H7 (cell line): ENCODE data around the gene SLC25A12. TPM values are rescaled to one million over a fixed set of nuclear protein-coding genes. Genes with fewer than 3 reads are reported as not detected.
A peak's percentile ranks its signal among the peaks of the same experiment; 100 is the strongest.
"Not testable (repeated sequence)": the region's sequence is repeated elsewhere in the genome, so short reads cannot be mapped to it uniquely, and the experiment has no call there.

Experiments used
- DNase-seq: peaks from one replicate; pipeline ENCODE4 v3.0.0; 2012
- H3K27me3 ChIP-seq: 2 replicates; pipeline ENCODE4 v1.6.0; 2011; ENCODE audit warnings: mild to moderate bottlenecking, low read length; ENCODE audit not compliant: control insufficient read depth, insufficient read depth
- H3K36me3 ChIP-seq: replicated peaks from 2 replicates; pipeline ENCODE4 v1.5.1; 2011; ENCODE audit warnings: low read length; ENCODE audit not compliant: control insufficient read depth, insufficient read depth
- H3K4me3 ChIP-seq: 2 replicates; pipeline ENCODE4 v1.5.1; 2011; ENCODE audit warnings: low read depth, mild to moderate bottlenecking, control low read depth, low read length, moderate library complexity; ENCODE audit not compliant: insufficient read depth
- total RNA-seq: library from RNA; depleted of rRNA; stranded (reverse); fragments of >200 nt; shearing (Covaris generic); gene quantifications from 2 replicates; pipeline ENCODE4 v1.2.3, GENCODE V29; 2014

SLC25A12 gene
- total RNA-seq, 1 experiment from 2014 or later = 12.2 TPM

DNA sequence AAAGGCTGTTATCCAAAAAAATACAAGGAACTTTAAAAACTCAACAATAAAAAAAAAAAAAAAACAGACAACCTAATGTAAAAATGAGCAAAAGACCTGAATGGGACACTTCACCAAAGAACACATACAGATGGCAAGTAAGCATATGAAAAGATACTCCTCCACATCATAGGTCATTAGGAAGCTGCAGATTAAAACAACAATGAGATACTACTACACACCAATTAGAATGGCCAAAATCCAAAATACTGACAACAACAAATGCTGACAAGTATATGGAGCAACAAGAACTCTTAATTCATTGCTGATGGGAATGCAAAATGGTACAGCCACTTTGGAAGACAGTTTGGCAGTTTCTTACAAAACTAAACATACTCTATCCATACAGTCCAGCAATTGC lies 122.6 kb downstream of the SLC25A12 start:
- Histone ChIP-seq H3K36me3 (no peaks in the 10 kb centered on the region), H3K27me3 (no peaks in the 10 kb centered on the region), H3K4me3 (no peak overlapping the region)
- DNase-seq = no peak

DNA sequence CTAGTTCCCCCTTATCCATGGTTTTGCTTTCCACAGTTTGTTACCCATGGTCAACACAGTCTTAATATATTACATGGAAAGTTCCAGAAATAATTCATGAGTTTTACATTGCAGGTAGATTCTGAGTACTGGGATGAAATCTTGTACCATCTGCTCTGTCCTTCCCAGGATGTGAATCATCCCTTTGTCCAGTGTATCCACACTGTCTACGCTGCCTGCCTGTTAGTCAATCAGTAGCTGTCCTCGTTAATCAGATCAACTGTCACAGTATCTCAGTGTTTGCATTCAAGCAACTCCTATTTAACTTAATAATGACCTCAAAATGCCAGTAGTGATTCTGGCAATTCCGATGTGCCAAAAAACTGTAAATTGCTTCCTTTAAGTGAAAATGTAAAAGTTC lies 130.4 kb downstream of the SLC25A12 start:
- no peaks in the 10 kb centered on the region for H3K27me3 ChIP-seq
- H3K36me3 ChIP-seq = no peaks in the 10 kb centered on the region; the same call in 1 of the 2 replicates
- DNase-seq = no peak
- H3K4me3 ChIP-seq = no peak overlapping the region

DNA sequence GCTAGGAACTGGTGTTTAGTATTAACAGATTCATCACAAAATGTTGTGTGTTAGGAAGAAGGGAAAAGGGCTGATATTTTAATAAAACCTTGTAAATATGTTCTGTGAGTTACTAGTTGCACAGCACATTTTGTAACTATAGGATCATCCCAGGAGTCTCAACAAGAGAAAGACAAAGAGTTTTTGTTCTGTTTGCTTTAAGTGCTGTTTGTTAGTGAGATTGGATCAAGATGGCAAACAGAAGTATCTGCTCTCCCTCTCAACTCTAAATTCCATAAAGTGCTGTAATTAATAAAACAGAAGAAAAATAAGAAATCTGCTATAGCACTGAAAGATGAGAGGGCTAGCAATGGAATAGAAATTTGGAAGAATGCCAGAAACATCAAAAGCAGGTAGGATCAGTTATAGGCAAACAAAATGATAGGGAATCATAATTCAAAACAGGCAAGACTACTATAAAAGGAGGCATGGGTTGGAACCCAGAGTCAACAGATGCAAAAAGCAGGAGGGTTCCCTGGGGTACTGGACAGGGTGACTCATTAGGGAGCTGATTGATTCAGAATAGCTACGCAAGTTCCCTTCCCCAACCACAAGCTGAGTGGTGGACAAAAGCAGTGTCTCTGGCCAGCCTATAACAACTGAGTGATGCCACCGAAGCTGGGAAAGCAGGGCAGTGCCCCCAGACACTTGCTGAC lies 131.0 kb downstream of the SLC25A12 start:
- no peak overlapping the region for H3K4me3 ChIP-seq
- H3K36me3 ChIP-seq = no peaks in the 10 kb centered on the region; the same call in 1 of the 2 replicates
- peak; percentile 4 for DNase-seq
- H3K27me3 ChIP-seq = no peaks in the 10 kb centered on the region

DNA sequence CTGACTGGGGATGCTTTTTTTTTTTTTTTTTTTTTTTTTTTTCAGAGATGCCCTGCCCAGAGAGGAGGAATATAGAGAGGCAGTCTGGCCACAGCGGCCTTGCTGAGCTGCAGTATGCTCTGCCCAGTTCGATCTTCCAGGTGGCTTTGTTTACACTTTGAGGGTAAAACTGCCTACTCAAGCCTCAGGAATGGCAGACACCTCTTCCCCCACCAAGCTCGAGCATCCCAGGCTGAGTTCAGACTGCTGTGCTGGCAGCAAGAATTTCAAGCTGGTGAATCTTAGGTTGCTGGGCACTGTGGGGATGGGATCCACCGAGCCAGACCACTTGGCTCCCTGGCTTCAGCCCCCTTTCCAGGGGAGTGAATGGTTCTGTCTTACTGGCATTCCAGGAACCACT lies 132.9 kb downstream of the SLC25A12 start:
- not testable (repeated sequence) for H3K36me3 ChIP-seq, H3K27me3 ChIP-seq, DNase-seq, H3K4me3 ChIP-seq

DNA sequence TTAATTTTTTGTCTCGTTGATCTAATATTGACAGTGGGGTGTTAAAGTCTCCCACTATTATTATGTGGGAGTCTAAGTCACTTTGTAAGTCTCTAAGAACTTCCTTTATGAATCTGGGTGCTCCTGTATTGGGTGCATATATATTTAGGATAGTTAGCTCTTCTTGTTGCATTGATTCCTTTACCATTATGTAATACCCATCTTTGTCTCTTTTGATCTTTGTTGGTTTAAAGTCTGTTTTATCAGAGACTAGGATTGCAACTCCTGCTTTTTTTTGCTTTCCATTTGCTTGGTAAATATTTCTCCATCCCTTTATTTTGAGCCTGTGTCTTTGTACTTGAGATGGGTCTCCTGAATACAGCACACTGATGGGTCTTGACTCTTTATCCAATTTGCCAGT lies 135.3 kb downstream of the SLC25A12 start:
- not testable (repeated sequence) for H3K36me3 ChIP-seq, H3K4me3 ChIP-seq, H3K27me3 ChIP-seq, DNase-seq

DNA sequence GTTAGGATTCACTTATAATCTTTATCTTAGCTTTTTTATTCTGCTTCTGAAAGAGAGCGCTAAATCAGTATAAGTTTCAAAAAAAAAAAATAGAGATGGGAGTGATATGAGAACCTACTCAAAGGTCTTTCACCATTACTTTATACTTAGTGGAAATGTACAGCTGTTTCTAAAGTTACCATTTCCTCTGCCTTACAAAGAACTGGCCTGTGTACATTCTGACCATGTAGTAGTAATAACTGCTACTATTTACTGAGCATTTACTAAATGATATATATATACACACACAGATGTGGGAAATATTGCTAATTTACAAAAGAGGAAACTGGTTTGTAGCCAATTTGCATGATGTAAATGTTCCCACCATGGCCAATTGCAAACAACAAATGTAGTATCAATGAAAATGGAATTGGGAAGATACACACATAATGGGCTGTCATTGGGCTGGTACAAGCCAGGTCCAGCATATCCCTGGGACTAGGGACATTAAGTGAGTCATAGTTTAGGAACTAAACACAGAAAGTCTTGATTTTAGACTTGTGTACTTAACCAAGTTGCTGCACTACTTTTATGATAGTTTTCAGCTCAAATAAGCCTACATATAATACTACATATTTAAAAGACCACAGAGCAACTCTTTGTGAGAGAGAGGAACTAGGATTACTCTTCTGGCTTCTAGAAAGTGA lies 139.6 kb downstream of the SLC25A12 start:
- Histone ChIP-seq H3K36me3 (peaks cover 3% of the 10 kb centered on the region; the same call in 1 of the 2 replicates), H3K4me3 (no peak overlapping the region), H3K27me3 (no peaks in the 10 kb centered on the region)
- no peak for DNase-seq

DNA sequence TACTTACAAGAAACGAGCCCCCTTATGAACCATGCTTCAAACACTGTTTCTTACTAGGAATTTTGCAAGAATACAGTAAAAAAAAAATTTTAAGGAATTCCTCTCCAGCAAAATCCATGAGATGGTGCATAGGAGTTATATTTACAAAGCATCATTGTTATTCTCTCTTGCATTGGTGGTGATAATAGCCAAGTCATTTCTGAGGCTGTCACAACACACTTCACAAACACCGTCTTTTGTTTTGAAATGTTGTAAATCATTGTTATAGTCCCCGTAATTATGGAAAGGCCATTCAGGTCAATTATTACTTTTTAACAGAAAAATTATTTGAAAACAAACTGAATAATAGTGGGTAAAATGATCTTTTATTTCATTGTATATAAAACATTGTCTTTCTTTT lies 146.7 kb downstream of the SLC25A12 start:
- DNase-seq = no peak
- H3K27me3 ChIP-seq = no peaks in the 10 kb centered on the region
- peaks cover 5% of the 10 kb centered on the region for H3K36me3 ChIP-seq
- no peak overlapping the region for H3K4me3 ChIP-seq

DNA sequence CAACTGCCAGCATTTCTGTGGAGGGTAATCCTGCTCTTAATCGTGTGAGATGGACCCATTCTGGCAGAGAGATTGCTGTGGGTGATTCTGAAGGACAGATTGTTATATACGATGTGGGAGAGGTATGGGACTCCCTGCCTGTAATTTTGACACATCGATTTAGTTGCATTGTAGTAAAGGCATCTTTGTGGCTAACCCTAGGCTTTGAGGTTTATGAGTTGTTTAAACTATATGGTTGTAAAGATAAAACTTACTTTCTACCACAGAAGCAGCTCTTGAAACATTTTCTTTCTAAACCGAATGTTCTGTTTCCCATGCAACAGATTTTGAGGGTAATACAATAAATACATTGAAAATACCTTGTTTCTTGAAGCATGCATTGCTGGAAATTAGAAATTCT lies 148.2 kb downstream of the SLC25A12 start:
- no peak for DNase-seq
- H3K27me3 ChIP-seq = no peaks in the 10 kb centered on the region
- H3K4me3 ChIP-seq = no peak overlapping the region
- H3K36me3 ChIP-seq = peaks cover 5% of the 10 kb centered on the region

DNA sequence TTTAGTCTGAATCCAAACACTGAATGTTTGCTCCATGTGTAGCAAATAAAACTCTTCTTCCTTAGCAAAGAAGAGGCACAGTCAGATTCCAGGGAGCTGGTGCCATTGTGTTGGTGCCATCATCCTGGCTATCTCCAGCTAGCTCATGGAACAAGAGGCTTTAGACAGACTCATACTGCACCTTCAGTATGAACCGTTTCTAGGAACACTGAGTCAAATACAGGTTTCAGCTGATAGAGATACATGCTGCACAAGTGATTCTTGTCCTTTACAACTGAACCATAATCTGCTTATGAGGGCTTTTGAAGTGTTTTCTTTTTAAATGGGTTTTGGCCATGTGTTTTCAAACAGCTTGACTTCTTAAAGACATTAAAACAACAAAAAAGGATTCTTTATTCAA lies 148.9 kb downstream of the SLC25A12 start:
- no peaks in the 10 kb centered on the region for H3K27me3 ChIP-seq
- peaks cover 4% of the 10 kb centered on the region for H3K36me3 ChIP-seq
- no peak overlapping the region for H3K4me3 ChIP-seq
- no peak for DNase-seq

DNA sequence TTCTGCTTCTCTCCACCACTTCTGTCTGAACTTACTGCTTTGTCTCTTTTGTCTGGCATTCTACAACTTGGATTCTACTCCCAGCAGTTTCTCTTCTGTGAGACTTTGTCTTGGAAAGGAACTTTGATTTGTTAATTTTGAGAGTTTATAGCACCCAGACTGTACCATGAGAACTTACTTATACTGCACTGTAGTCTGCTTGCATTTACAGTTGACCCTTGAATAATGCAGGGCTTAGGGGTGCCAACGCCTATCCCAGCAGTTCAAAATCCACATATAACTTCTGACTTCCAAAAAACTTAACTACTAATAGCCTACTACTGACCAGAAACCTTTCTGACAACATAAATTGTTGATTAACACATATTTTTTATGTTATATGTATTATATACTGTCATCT lies 151.3 kb downstream of the SLC25A12 start:
- Histone ChIP-seq H3K36me3 (peaks cover 4% of the 10 kb centered on the region), H3K27me3 (no peaks in the 10 kb centered on the region)

DNA sequence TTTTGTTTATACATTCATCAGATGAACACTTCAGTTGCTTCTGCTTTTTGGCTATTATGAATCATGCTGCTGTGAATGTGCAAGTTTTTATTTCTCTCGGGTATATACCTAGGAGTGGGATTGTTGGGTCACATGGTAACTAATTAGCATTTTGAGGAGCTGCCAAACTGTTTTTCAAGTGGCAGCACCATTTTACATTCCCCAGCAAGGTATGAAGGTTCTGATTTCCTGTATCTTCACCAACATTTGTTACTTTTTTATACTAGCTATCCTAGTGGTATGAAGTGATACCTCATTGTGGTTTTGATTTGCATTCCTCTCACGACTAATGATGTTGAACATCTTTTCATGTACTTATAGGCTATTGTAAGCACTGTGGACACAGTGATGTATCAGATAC lies 152.9 kb downstream of the SLC25A12 start:
- H3K36me3 ChIP-seq = peaks cover 2% of the 10 kb centered on the region; the same call in 1 of the 2 replicates
- no peak for DNase-seq

More for the DNA sequence above, 151.3 kb downstream of the SLC25A12 start:
- DNase-seq = no peak
- no peak overlapping the region for H3K4me3 ChIP-seq

DNA sequence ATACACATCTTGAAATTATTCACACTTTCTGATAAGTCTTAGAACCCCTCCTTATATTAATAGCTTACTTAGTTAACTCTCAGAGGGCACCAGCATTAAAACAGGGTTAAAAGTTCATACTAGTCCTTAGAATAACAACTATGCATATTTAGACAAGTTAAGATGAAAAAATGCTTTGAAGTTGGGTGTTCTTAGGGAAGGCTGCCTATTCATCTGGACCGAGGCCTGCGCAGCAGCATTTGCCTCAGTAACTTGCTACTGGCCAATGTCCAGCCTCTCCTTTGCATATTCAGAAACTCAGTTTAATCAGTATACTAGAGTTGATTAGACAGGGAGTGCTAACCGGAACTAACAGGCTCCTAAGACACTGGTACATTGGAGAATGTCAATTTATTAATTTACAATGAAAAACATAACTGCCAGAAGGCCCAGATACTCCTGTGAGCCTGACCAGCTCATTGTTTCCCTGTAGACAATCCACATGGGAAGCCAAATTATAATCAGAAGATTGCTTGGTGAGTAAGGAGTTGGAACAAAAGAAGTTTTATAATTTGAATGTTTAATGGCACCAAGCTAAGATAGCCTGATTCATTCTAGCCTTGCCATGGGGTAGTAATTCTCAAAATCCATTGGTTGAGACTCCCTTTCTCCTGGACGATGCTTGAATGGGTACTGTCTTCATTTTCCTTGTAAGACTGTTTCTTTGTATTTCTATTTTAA lies 157.9 kb downstream of the SLC25A12 start:
- Histone ChIP-seq H3K27me3 (no peaks in the 10 kb centered on the region), H3K4me3 (no peak overlapping the region), H3K36me3 (peaks cover 1% of the 10 kb centered on the region; the same call in 1 of the 2 replicates)
- DNase-seq = no peak

More for the DNA sequence above, 152.9 kb downstream of the SLC25A12 start:
- no peak overlapping the region for H3K4me3 ChIP-seq
- no peaks in the 10 kb centered on the region for H3K27me3 ChIP-seq
